GM12891 (cell line): Measurements from ENCODE around the gene S100A2.
"Not testable (repeated sequence)": the region's sequence is repeated elsewhere in the genome, so short reads cannot be mapped to it uniquely, and the experiment has no call there.

Experiments used
- DNase-seq: peaks from one replicate; pipeline ENCODE4 v3.0.0; 2011; ENCODE audit warnings: low spot score; ENCODE audit not compliant: insufficient read length
- FAIRE-seq: peaks from 2 replicates; lab custom pipeline; 2011; peaks lifted over from hg19 to GRCh38; lab: Jason Lieb, UNC
- PAX5 ChIP-seq: IDR thresholded peaks from 2 replicates; pipeline ENCODE4 v1.6.1; 2011; ENCODE audit warnings: low read length, moderate library complexity, mild to moderate bottlenecking; ENCODE audit not compliant: insufficient read depth, severe bottlenecking
- POLR2A ChIP-seq: IDR thresholded peaks from 2 replicates; pipeline ENCODE4 v1.6.1; 2011; ENCODE audit warnings: low read depth, low read length, control low read depth
- POLR2AphosphoS5 ChIP-seq: IDR thresholded peaks from 2 replicates; pipeline ENCODE4 v1.6.1; 2011; ENCODE audit warnings: low read depth, low read length, control low read depth
- POU2F2 ChIP-seq: IDR thresholded peaks from 2 replicates; pipeline ENCODE4 v1.6.1; 2011; ENCODE audit warnings: low read depth, mild to moderate bottlenecking, control low read depth, low read length, moderate library complexity
- SPI1 ChIP-seq: IDR thresholded peaks from 2 replicates; pipeline ENCODE4 v1.6.1; 2011; ENCODE audit warnings: low read depth, low read length, control low read depth
- TAF1 ChIP-seq: IDR thresholded peaks from 2 replicates; pipeline ENCODE4 v1.6.1; 2011; ENCODE audit warnings: low read depth, low read length, control low read depth

The S100A2 gene

DNA sequence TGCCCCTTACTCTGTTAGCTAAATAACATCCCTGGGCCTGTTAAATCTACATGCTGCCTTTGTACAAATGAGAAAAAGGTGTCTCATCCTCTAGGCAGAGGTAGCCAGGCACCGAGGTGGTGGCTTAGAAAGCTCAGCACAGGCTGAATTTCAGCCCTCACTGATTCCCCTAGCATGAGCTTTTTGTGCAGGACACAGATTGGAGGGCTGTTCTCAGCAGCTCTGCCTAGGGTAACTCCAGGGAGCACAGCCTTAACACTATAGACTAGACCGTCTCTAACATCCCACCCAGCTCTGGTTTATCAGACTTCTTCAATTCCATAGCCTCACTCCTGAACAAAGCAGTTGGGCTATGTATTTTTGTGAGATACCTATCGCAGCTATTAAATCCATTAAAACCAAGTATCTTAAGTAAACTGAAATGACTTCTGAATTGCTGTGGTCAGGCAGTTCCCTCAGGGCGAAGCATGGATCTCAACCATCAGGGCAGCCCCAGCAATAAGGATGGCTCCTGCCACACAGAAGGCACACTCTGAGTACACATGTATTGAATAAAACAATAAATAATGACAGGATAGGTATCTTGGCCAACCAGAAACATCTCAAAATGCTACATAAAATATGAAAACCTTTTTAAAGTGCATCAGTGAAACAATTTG is 44.7 kb downstream of the S100A2 start:
- FAIRE-seq (no peak), DNase-seq (no peak)
- no peak for TF ChIP-seq POU2F2
- TF ChIP-seq POLR2AphosphoS5, result no peak
- no peak for TF ChIP-seq SPI1
- no peak for TF ChIP-seq PAX5

DNA sequence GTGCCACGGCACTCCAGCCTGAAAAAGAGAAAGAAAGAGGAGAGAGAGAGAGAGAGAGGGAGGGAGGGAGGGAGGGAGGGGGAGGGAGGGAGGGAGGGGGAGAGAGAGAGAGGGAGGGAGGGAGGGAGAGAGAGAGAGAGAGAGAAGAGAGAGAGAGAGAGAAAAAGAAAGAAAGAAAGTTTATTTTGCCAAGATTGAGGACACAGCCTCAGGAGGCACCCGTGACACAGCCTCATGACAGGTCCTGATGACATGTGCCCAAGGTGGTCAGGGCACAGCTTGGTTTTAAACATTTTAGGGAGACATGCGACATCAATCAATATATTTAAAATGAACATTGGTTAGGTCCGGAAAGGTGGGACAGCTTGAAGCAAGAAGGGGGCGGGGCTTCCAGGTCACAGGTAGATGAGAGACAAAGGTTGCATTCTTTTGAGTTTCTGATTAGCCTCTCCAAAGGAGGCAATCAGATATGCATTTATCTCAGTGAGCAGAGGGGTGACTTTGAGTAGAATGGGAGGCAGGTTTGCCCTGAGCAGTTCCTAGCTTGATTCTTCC is 45.4 kb downstream of the S100A2 start:
- not testable (repeated sequence) for DNase-seq, FAIRE-seq

DNA sequence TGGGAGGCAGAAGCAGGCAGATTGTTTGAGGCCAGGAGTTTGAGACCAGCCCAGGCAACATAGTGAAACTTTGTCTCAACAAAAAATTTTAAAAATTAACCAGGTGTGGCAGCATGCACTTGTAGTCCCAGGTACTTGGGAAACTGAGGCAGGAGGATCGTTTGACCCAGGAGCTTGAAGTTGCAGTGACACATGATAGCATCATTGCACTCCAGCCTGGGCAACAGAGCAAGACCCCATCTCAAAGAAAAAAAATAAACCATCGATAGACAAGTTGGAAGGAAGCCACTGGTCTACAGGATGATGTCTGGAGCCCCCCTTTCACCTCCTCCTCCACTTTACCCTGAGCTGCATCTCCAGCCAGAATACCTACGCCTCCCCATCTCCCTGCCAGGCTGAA is 46.4 kb downstream of the S100A2 start:
- FAIRE-seq (no peak), DNase-seq (no peak)
- no peak for TF ChIP-seq POLR2A
- no peak for TF ChIP-seq POLR2AphosphoS5
- no peak for TF ChIP-seq SPI1
- no peak for TF ChIP-seq TAF1
- no peak for TF ChIP-seq PAX5
- no peak for TF ChIP-seq POU2F2

DNA sequence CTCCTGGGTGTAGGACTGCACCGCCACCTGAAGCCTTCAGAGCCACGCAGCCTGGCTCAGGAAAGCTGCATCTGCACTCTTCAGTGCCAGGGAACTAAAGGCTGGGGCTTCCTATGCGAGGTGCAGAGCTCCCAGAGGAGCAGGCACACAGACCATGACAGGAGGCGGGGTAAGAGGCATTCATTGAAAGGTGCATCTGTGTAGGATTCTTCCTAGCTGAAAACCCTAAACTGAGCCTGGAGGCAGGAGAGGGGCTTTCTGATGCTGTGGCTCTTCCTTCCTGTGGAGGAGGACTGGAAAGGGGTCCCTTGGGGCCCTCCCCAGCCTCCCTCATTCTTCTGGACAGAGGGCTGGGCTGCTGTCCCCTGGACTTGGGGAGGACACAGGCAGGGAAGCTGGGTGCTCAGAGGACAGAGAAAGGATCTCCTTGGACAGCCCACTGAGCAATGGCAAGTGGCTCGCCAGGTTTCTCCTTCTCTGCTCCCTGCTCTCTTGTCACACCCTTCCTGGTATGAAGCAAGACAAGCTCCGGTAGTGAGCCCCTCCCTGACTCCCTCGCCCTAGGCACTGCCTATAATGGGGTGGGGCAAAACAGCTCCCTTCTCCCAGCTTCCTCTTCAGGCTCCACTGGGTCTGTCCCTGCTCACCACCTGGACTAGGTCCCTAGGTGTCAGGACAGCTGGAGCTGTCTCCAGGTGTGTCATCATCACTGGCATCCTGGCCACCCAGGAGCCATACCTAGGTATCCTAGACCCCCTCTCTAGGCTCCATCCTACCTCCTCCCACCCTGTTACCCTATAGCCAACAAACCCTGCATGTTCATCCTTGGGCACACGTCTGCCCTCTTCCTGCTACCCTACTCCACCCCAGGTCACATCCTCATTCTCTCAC is 49.9 kb downstream of the S100A2 start:
- no peak for DNase-seq
- FAIRE-seq, result no peak
- TF ChIP-seq PAX5, result no peak
- TF ChIP-seq POU2F2, result no peak
- TF ChIP-seq POLR2AphosphoS5, result no peak
- no peak for TF ChIP-seq SPI1
- TF ChIP-seq POLR2A, result no peak
- TF ChIP-seq TAF1, result no peak

DNA sequence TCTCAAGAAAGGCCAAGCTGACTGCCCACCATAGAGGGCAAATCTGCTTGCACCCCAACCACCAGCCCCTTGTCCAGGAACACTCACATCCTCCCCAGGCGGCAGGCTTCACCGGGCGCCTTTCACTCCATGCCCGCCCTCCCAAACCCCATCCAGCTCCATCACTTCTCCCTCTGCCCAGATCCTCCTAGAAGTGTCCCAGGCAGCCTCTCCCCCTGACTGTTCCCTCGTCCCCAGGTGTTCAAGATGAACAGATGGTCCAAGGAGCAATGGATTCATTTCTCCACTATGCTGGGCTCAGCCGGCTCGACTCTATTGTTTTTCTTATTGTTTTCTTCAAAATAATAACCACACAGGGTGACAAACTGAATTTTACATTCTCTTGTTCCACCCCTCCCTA is 52.0 kb downstream of the S100A2 start:
- DNase-seq (no peak), FAIRE-seq (no peak)

DNA sequence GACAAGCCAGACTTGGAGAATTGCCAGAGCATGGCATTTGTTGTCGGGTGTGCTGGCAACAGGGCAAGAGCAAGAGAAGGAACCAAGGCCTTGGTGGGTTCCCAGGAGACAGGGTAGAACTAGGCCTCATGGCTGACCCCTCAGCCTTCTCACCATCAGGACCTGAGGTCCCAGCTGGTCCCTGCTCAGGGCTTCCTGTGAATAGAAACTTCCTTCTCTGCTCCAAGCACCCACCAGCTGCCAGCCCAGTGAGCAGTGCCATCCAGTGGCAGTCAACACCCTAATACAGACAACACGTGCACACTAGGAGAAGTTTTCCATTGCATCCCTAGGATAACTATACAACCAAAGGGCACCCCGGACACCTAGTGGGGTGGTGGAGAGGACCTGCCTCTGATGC is 52.6 kb downstream of the S100A2 start:
- no peak for TF ChIP-seq POLR2AphosphoS5
- no peak for TF ChIP-seq PAX5
- TF ChIP-seq POLR2A, result no peak
- no peak for TF ChIP-seq SPI1
- no peak for TF ChIP-seq POU2F2
- TF ChIP-seq TAF1, result no peak
- DNase-seq (no peak), FAIRE-seq (no peak)

More for the DNA sequence above, 52.0 kb downstream of the S100A2 start:
- TF ChIP-seq PAX5, result no peak
- no peak for TF ChIP-seq SPI1
- TF ChIP-seq POLR2AphosphoS5, result no peak
- TF ChIP-seq TAF1, result no peak
- TF ChIP-seq POU2F2, result no peak
